Lung (tissue), 12 donors: ENCODE results near the gene AP5S1. TPM values are rescaled to one million over a fixed set of nuclear protein-coding genes. Genes with fewer than 3 reads are reported as not detected.

Experiments used
- ATAC-seq: fragments of 200-7000 bp; cut with Tn5 transposase; one replicate; pipeline ENCODE4 v1.9.1; 2020; ENCODE audit warnings: moderate number of reproducible peaks; ENCODE audit not compliant: insufficient read depth, low FRiP score
- DNase-seq, 3 donors: peaks; one replicate each; pipeline ENCODE4 v3.0.0-alpha.2; 2013 to 2017
- H3K27ac ChIP-seq, 2 donors: one replicate each; pipeline ENCODE4 v1.5.1; 2013; ENCODE audit warnings: mild to moderate bottlenecking in 2 of 2, moderate library complexity in 2 of 2, control low read depth in 1 of 2, inconsistent platforms in 1 of 2, low read depth in 1 of 2, low read length in 1 of 2
- H3K27me3 ChIP-seq, 3 donors: one replicate each; pipeline ENCODE4 v1.5.1; 2013; ENCODE audit warnings: low read length in 2 of 3; ENCODE audit not compliant: control insufficient read depth in 3 of 3, insufficient read depth in 3 of 3
- H3K36me3 ChIP-seq, 4 donors: one replicate each; pipeline ENCODE4 v1.5.1; 2013; ENCODE audit warnings: low read length in 4 of 4, mild to moderate bottlenecking in 1 of 4, moderate library complexity in 1 of 4; ENCODE audit not compliant: control insufficient read depth in 4 of 4, insufficient read depth in 4 of 4
- H3K4me1 ChIP-seq, 5 donors: one replicate each; pipeline ENCODE4 v1.5.1; 2013; ENCODE audit warnings: low read length in 5 of 5, mild to moderate bottlenecking in 2 of 5, moderate library complexity in 1 of 5; ENCODE audit not compliant: control insufficient read depth in 5 of 5, insufficient read depth in 5 of 5
- H3K4me3 ChIP-seq: one replicate; pipeline ENCODE4 v1.5.1; 2013; ENCODE audit warnings: mild to moderate bottlenecking, control low read depth, moderate library complexity
- H3K9ac ChIP-seq, 2 donors: one replicate each; pipeline ENCODE4 v1.5.1; 2013; ENCODE audit warnings: low read length in 2 of 2, control low read depth in 1 of 2; ENCODE audit not compliant: insufficient read depth in 1 of 2
- H3K9me3 ChIP-seq, 4 donors: one replicate each; pipeline ENCODE4 v1.5.1; 2013; ENCODE audit warnings: low read length in 3 of 4, mild to moderate bottlenecking in 1 of 4, moderate library complexity in 1 of 4; ENCODE audit not compliant: control insufficient read depth in 4 of 4, insufficient read depth in 3 of 4
- CTCF ChIP-seq: IDR thresholded peaks from 2 replicates; pipeline ENCODE4 v1.5.1; 2012; ENCODE audit warnings: mild to moderate bottlenecking; ENCODE audit errors: control extremely low read depth, extremely low read depth
- WGBS, 2 donors: extraction: QIAGEN DNeasy Blood & Tissue Kit; methylation state at CpG; one replicate each; pipeline ENCODE4 v1.1.7; 2013; 5-methylcytosine and 5-hydroxymethylcytosine counted together
- polyA plus RNA-seq, 2 donors: library from polyadenylated mRNA; stranded (reverse); fragments of 200-250 nt; gene quantifications; one replicate each; pipeline ENCODE4 v1.2.1, GENCODE V29; 2013
- total RNA-seq, 2 donors: library from RNA; depleted of rRNA in 1 of 2; stranded (reverse); fragments of >200 nt in 1 of 2; gene quantifications; one replicate each; pipeline ENCODE4 v1.2.1, GENCODE V29; 2014 to 2021
- donor health status: control.
- donor health status: control.
- donor health status: Bipolar disorder and iron deficiency.
- donor health status: healthy.
- donor health status: DM: yes; HTN: yes; CAD: no.

The AP5S1 gene
- total and polyA plus RNA-seq, 4 donors: 8.1 to 20.7 (median 11.9) TPM

- peaks cover 0 to 4% (median 0%) of the 10 kb centered on the region in 5 donors for H3K4me1 ChIP-seq
- H3K27ac ChIP-seq: no peak overlapping the region
- H3K36me3 ChIP-seq: peaks cover 22 to 62% (median 46%) of the 10 kb centered on the region in 4 donors
- ATAC-seq (no peak), DNase-seq (no peak)
- H3K9ac ChIP-seq: no peak overlapping the region
- no peak for TF ChIP-seq CTCF
- WGBS, 2 donors: 92 to 93% methylated on average over 14 of the region's 14 CpGs
- H3K27me3 ChIP-seq: no peaks in the 10 kb centered on the region
- no peaks in the 10 kb centered on the region for H3K9me3 ChIP-seq
- H3K4me3 ChIP-seq: no peak overlapping the region
Observed at GRCh38 chr20:3865152-3865886, 45.0 kb downstream of the AP5S1 start.

GRCh38 chr20:3865887-3866407 is 45.6 kb downstream of the AP5S1 start:
- no peak overlapping the region for H3K27ac ChIP-seq
- no peak overlapping the region for H3K4me3 ChIP-seq
- TF ChIP-seq CTCF: no peak
- DNase-seq (no peak), ATAC-seq (no peak)
- 95% methylated on average over 14 of the region's 14 CpGs for WGBS, 2 donors
- peaks cover 0 to 4% (median 0%) of the 10 kb centered on the region in 5 donors for H3K4me1 ChIP-seq
- H3K9ac ChIP-seq: no peak overlapping the region
- H3K27me3 ChIP-seq: no peaks in the 10 kb centered on the region
- H3K36me3 ChIP-seq: peaks cover 22 to 62% (median 46%) of the 10 kb centered on the region in 4 donors
- no peaks in the 10 kb centered on the region for H3K9me3 ChIP-seq

- no peaks in the 10 kb centered on the region for H3K9me3 ChIP-seq
- no peaks in the 10 kb centered on the region for H3K27me3 ChIP-seq
- peaks cover 0 to 4% (median 0%) of the 10 kb centered on the region in 5 donors for H3K4me1 ChIP-seq
- ATAC-seq (no peak), DNase-seq (no peak)
- H3K36me3 ChIP-seq: peaks cover 22 to 61% (median 44%) of the 10 kb centered on the region in 4 donors
- no peak for TF ChIP-seq CTCF
- no peak overlapping the region for H3K9ac ChIP-seq
- H3K27ac ChIP-seq: no peak overlapping the region
- WGBS, 2 donors: 84% methylated on average over 3 of the region's 3 CpGs
- H3K4me3 ChIP-seq: no peak overlapping the region
Observed at GRCh38 chr20:3866464-3866863, 46.1 kb downstream of the AP5S1 start.
